H9 (cell line): ENCODE results near the gene ITPR2. TPM values are rescaled to one million over a fixed set of nuclear protein-coding genes. Genes with fewer than 3 reads are reported as not detected.

Source experiments
- DNase-seq: peaks from one replicate; pipeline ENCODE4 v3.0.0-alpha.2; 2017
- H2AFZ ChIP-seq: one replicate; pipeline ENCODE4 v1.6.1; 2013; ENCODE audit warnings: mild to moderate bottlenecking, low read length, control low read depth, moderate library complexity
- H2AK5ac ChIP-seq: 2 replicates; pipeline ENCODE4 v1.6.1; 2013; ENCODE audit warnings: low read length, control low read depth, mixed read lengths; ENCODE audit not compliant: insufficient read length
- H2BK120ac ChIP-seq: one replicate; pipeline ENCODE4 v1.6.1; 2013; ENCODE audit warnings: low read depth, mild to moderate bottlenecking, low read length, control low read depth, inconsistent platforms; ENCODE audit not compliant: poor library complexity, severe bottlenecking
- H2BK12ac ChIP-seq: 2 replicates; pipeline ENCODE4 v1.6.1; 2013; ENCODE audit warnings: low read length, control low read depth, mixed read lengths, low read depth; ENCODE audit not compliant: insufficient read length
- H2BK15ac ChIP-seq: 2 replicates; pipeline ENCODE4 v1.6.1; 2013; ENCODE audit warnings: low read depth, low read length, control low read depth
- H2BK20ac ChIP-seq: one replicate; pipeline ENCODE4 v1.6.1; 2013; ENCODE audit warnings: low read depth, mild to moderate bottlenecking, low read length, control low read depth, inconsistent platforms; ENCODE audit not compliant: poor library complexity, severe bottlenecking
- H2BK5ac ChIP-seq: 2 replicates; pipeline ENCODE4 v1.6.1; 2013; ENCODE audit warnings: low read length, control low read depth, mixed read lengths; ENCODE audit not compliant: insufficient read length
- H3K14ac ChIP-seq: 2 replicates; pipeline ENCODE4 v1.6.1; 2013; ENCODE audit warnings: low read length, control low read depth; ENCODE audit not compliant: insufficient read depth
- H3K18ac ChIP-seq: 2 replicates; pipeline ENCODE4 v1.6.1; 2013; ENCODE audit warnings: low read depth, mild to moderate bottlenecking, mixed read lengths, low read length, control low read depth; ENCODE audit not compliant: insufficient read length
- H3K23ac ChIP-seq: 2 replicates; pipeline ENCODE4 v1.6.1; 2013; ENCODE audit warnings: low read length, control low read depth, mixed read lengths, low read depth; ENCODE audit not compliant: insufficient read length
- H3K23me2 ChIP-seq: 2 replicates; pipeline ENCODE4 v1.6.1; 2013; ENCODE audit warnings: low read depth, mild to moderate bottlenecking, mixed read lengths, low read length, control low read depth; ENCODE audit not compliant: insufficient read length, poor library complexity, severe bottlenecking
- H3K27ac ChIP-seq: 2 replicates; pipeline ENCODE4 v1.5.1; 2013; ENCODE audit warnings: low read length, control low read depth, mixed read lengths, low read depth; ENCODE audit not compliant: insufficient read length
- H3K27me3 ChIP-seq: 2 replicates; pipeline ENCODE4 v1.6.1; 2013; ENCODE audit warnings: low read length, control low read depth, inconsistent platforms; ENCODE audit not compliant: insufficient read depth
- H3K4ac ChIP-seq: 2 replicates; pipeline ENCODE4 v1.6.1; 2013; ENCODE audit warnings: low read depth, mild to moderate bottlenecking, control low read depth, inconsistent platforms, low read length, moderate library complexity
- H3K4me1 ChIP-seq: 2 replicates; pipeline ENCODE4 v1.6.1; 2013; ENCODE audit warnings: low read length, control low read depth, inconsistent platforms; ENCODE audit not compliant: insufficient read depth
- H3K4me2 ChIP-seq: 2 replicates; pipeline ENCODE4 v1.6.1; 2013; ENCODE audit warnings: low read length, control low read depth, mixed read lengths; ENCODE audit not compliant: insufficient read length, insufficient read depth
- H3K56ac ChIP-seq: 2 replicates; pipeline ENCODE4 v1.6.1; 2013; ENCODE audit warnings: low read depth, mild to moderate bottlenecking, mixed read lengths, low read length, control low read depth; ENCODE audit not compliant: insufficient read length
- H3K79me1 ChIP-seq: 2 replicates; pipeline ENCODE4 v1.6.1; 2013; ENCODE audit warnings: low read depth, mild to moderate bottlenecking, moderate library complexity, low read length, control low read depth, inconsistent platforms; ENCODE audit not compliant: insufficient read depth, poor library complexity, severe bottlenecking
- H3K79me2 ChIP-seq: 2 replicates; pipeline ENCODE4 v1.6.1; 2013; ENCODE audit warnings: low read length, control low read depth, inconsistent platforms; ENCODE audit not compliant: insufficient read depth
- H3K9ac ChIP-seq: 2 replicates; pipeline ENCODE4 v1.6.1; 2013; ENCODE audit warnings: low read length, control low read depth, mixed read lengths; ENCODE audit not compliant: insufficient read length; ENCODE audit errors: extremely low read depth
- H3K9me3 ChIP-seq: one replicate; pipeline ENCODE4 v1.6.1; 2013; ENCODE audit warnings: low read depth, low read length, inconsistent platforms; ENCODE audit not compliant: control insufficient read depth
- H3T11ph ChIP-seq: one replicate; pipeline ENCODE4 v1.6.1; 2013; ENCODE audit warnings: mild to moderate bottlenecking, low read length, control low read depth, inconsistent platforms
- H4K20me1 ChIP-seq: one replicate; pipeline ENCODE4 v1.6.1; 2013; ENCODE audit not compliant: control insufficient read depth, insufficient read length, insufficient read depth
- H4K5ac ChIP-seq: 2 replicates; pipeline ENCODE4 v1.6.1; 2013; ENCODE audit warnings: low read depth, mild to moderate bottlenecking, mixed read lengths, low read length, control low read depth; ENCODE audit not compliant: insufficient read length
- H4K8ac ChIP-seq: replicated peaks from 2 replicates; pipeline ENCODE4 v1.6.1; 2013; ENCODE audit warnings: low read length, control low read depth, mixed read lengths, low read depth; ENCODE audit not compliant: insufficient read length
- H4K91ac ChIP-seq: 2 replicates; pipeline ENCODE4 v1.6.1; 2013; ENCODE audit warnings: low read depth, mild to moderate bottlenecking, moderate library complexity, mixed read lengths, low read length, control low read depth; ENCODE audit not compliant: insufficient read length
- H3K27ac Mint-ChIP-seq, 3 experiments: 2 replicates in 2 of 3; 3 replicates in 1 of 3; pipeline ENCODE4 v1.8.0; 2020 to 2021; ENCODE audit warnings: mixed read lengths in 3 of 3, mild to moderate bottlenecking in 1 of 3, moderate library complexity in 1 of 3
- H3K27me3 Mint-ChIP-seq: 2 replicates; pipeline ENCODE4 v1.8.0; 2021; ENCODE audit warnings: low read depth, mild to moderate bottlenecking, moderate library complexity, mixed read lengths
- H3K36me3 Mint-ChIP-seq, 3 experiments: 2 replicates in 2 of 3; 3 replicates in 1 of 3; pipeline ENCODE4 v1.8.0; 2020 to 2021; ENCODE audit warnings: low read depth in 3 of 3, mixed read lengths in 3 of 3; ENCODE audit not compliant: insufficient read depth in 1 of 3
- H3K4me1 Mint-ChIP-seq, 2 experiments: 2 replicates each; pipeline ENCODE4 v1.8.0; 2020; ENCODE audit warnings: mixed read lengths in 2 of 2
- H3K4me3 Mint-ChIP-seq, 2 experiments: 2 replicates in 1 of 2; 3 replicates in 1 of 2; pipeline ENCODE4 v1.8.0; 2020 to 2021; ENCODE audit warnings: mild to moderate bottlenecking in 2 of 2, mixed read lengths in 2 of 2, moderate library complexity in 1 of 2
- H3K9me3 Mint-ChIP-seq, 2 experiments: 2 replicates in 1 of 2; 3 replicates in 1 of 2; pipeline ENCODE4 v1.8.0; 2020; ENCODE audit warnings: mild to moderate bottlenecking in 2 of 2, mixed read lengths in 2 of 2, moderate library complexity in 1 of 2
- WGBS: extraction: QIAGEN DNeasy Blood & Tissue Kit; methylation state at CpG from one replicate; pipeline ENCODE4 v1.1.7; 2013; ENCODE audit warnings: missing lambda C conversion rate, low lambda C conversion rate, mixed read lengths; ENCODE audit not compliant: insufficient read length; ENCODE audit errors: extremely low coverage; 5-methylcytosine and 5-hydroxymethylcytosine counted together
- total RNA-seq: library from RNA; stranded (reverse); gene quantifications from 2 replicates; pipeline ENCODE4 v1.2.1, GENCODE V29; 2021
- TF ChIP-seq, protein P1 (sequence below): fragments of 200-600 bp; sonication (generic); conservative IDR thresholded peaks from 3 replicates; pipeline ENCODE4 v1.8.0; 2021; ENCODE audit warnings: antibody characterized with exemption, mild to moderate bottlenecking

The ITPR2 gene
- total RNA-seq, 1 experiment from 2014 or later = 14.8 TPM

DNA sequence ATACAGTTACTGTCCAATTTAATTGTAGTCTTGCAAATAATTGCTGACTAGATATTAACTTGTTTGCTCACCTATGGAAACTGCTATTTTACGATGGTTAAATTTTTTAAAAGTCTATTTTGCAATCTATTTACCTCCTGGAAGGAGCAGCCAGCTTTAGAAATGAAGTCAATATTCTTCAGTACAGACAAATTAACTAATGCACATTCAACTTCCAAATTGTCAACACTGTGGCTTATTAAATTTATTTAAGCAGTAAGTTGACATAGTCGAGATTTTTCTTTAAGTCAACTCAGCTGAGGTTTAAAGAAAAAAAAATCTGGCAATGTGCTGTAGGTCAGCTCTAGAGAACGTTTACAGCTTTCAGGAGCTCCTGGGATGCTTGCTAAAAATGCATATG lies 416.4 kb downstream of the ITPR2 start:
- H4K5ac ChIP-seq = no peak overlapping the region
- H4K91ac ChIP-seq = no peak overlapping the region
- H3K23ac ChIP-seq = no peak overlapping the region
- no peaks in the 10 kb centered on the region for H4K20me1 ChIP-seq
- no peaks in the 10 kb centered on the region for H3K27me3 ChIP-seq
- H3T11ph ChIP-seq = no peak overlapping the region
- no peak overlapping the region for H2BK20ac ChIP-seq
- H3K4me2 ChIP-seq = no peak overlapping the region
- H3K14ac ChIP-seq = no peak overlapping the region
- no peak overlapping the region for H4K8ac ChIP-seq
- H2BK12ac ChIP-seq = no peak overlapping the region
- no peaks in the 10 kb centered on the region for H3K4me1 ChIP-seq
- no peak overlapping the region for H3K4me3 Mint-ChIP-seq
- H3K4ac ChIP-seq = no peak overlapping the region
- no peaks in the 10 kb centered on the region for H3K9me3 ChIP-seq
- H3K27me3 Mint-ChIP-seq = no peaks in the 10 kb centered on the region
- no peak overlapping the region for H2AK5ac ChIP-seq
- no peaks in the 10 kb centered on the region for H3K79me1 ChIP-seq
- no peak overlapping the region for H3K56ac ChIP-seq
- H3K9ac ChIP-seq = no peak overlapping the region
- WGBS = no CpG with 5 or more reads among the region's 3 CpGs
- TF ChIP-seq, protein P1, sequence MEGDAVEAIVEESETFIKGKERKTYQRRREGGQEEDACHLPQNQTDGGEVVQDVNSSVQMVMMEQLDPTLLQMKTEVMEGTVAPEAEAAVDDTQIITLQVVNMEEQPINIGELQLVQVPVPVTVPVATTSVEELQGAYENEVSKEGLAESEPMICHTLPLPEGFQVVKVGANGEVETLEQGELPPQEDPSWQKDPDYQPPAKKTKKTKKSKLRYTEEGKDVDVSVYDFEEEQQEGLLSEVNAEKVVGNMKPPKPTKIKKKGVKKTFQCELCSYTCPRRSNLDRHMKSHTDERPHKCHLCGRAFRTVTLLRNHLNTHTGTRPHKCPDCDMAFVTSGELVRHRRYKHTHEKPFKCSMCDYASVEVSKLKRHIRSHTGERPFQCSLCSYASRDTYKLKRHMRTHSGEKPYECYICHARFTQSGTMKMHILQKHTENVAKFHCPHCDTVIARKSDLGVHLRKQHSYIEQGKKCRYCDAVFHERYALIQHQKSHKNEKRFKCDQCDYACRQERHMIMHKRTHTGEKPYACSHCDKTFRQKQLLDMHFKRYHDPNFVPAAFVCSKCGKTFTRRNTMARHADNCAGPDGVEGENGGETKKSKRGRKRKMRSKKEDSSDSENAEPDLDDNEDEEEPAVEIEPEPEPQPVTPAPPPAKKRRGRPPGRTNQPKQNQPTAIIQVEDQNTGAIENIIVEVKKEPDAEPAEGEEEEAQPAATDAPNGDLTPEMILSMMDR = no peak
- H3K36me3 Mint-ChIP-seq = peaks cover 0 to 6% (median 3%) of the 10 kb centered on the region in 3 experiments; a peak in 4 of 7 replicates
- H3K9me3 Mint-ChIP-seq = no peaks in the 10 kb centered on the region; a peak in 2 of 5 replicates
- H2BK120ac ChIP-seq = no peak overlapping the region
- no peak overlapping the region for H3K27ac ChIP-seq
- no peaks in the 10 kb centered on the region for H3K4me1 Mint-ChIP-seq
- no peaks in the 10 kb centered on the region for H3K79me2 ChIP-seq
- H3K18ac ChIP-seq = no peak overlapping the region
- H2BK15ac ChIP-seq = no peak overlapping the region
- no peak overlapping the region for H2AFZ ChIP-seq
- no peaks in the 10 kb centered on the region for H3K23me2 ChIP-seq
- DNase-seq = no peak
- no peak overlapping the region for H3K27ac Mint-ChIP-seq
- H2BK5ac ChIP-seq = no peak overlapping the region
